Measurements from ENCODE around the gene ANKHD1. TPM values are rescaled to one million over a fixed set of nuclear protein-coding genes. Genes with fewer than 3 reads are reported as not detected.

The ANKHD1 gene
- total and polyA plus RNA-seq, 11 donors: 41.4 to 78.8 (median 58.1) TPM

DNA sequence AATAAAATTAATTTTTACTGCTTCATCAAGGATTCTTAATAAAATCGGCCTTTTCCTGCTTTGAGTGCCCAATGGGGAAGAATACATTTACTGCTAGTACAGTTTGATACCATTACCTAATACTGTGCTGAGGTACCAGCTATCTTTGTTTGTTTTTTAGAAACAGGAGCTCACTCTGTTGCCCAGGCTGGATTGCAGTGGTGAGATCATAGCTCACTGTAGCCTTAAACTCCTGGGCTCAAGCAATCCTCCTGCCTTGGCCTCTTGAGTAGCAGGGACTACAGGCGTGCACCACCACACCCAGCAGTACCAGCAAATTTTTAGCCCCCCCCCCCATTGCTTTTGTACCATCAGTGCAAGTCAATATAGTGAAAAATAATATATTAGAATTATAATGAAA lies 13.6 kb upstream of the ANKHD1 start:
- WGBS, 4 donors: 84 to 93% (median 89%) methylated on average over 2 of the region's 2 CpGs
- no peak for ATAC-seq
- no peaks in the 10 kb centered on the region for H3K9me3 ChIP-seq
- no peak for TF ChIP-seq CTCF (IDR thresholded peaks at IDR 0.05)
- TF ChIP-seq POLR2A (IDR thresholded peaks at IDR 0.05): no peak
- H3K4me3 ChIP-seq: no peak overlapping the region
- H3K4me1 ChIP-seq: peaks cover 0 to 6% (median 0%) of the 10 kb centered on the region in 12 donors
- no peak for DNase-seq
- H3K36me3 ChIP-seq: peaks cover 0 to 7% (median 0%) of the 10 kb centered on the region in 9 donors
- intact Hi-C loops (cut with DNase I): loop anchor here in 1 of 10 donors (5.0 kb wide), 1 partner anchor 334 kb away; no protein-coding TSS in a partner anchor
- no peaks in the 10 kb centered on the region for H3K27me3 ChIP-seq
- no peak overlapping the region for H3K27ac ChIP-seq

- ATAC-seq (no peak), DNase-seq (no peak)
- no peaks in the 10 kb centered on the region for H3K27me3 ChIP-seq
- no peak overlapping the region for H3K4me3 ChIP-seq
- 83 to 93% (median 91%) methylated on average over 1 of the region's 1 CpG for WGBS, 4 donors
- H3K36me3 ChIP-seq: peaks cover 0 to 12% (median 0%) of the 10 kb centered on the region in 9 donors
- H3K4me1 ChIP-seq: no peaks in the 10 kb centered on the region
- no peak overlapping the region for H3K27ac ChIP-seq
- intact Hi-C loops (cut with DNase I): no loop called here
- no peak for TF ChIP-seq CTCF (IDR thresholded peaks at IDR 0.05)
- no peak for TF ChIP-seq POLR2A (IDR thresholded peaks at IDR 0.05)
- no peaks in the 10 kb centered on the region for H3K9me3 ChIP-seq
Measured at GRCh38 chr5:140391312-140391711, 10.3 kb upstream of the ANKHD1 start.

GRCh38 chr5:140391732-140392131 lies 9.9 kb upstream of the ANKHD1 start:
- no peaks in the 10 kb centered on the region for H3K9me3 ChIP-seq
- intact Hi-C loops (cut with DNase I): no loop called here
- no peak overlapping the region for H3K4me3 ChIP-seq
- TF ChIP-seq POLR2A (IDR thresholded peaks at IDR 0.05): no peak
- H3K36me3 ChIP-seq: peaks cover 0 to 12% (median 0%) of the 10 kb centered on the region in 9 donors
- H3K27me3 ChIP-seq: no peaks in the 10 kb centered on the region
- 89 to 100% (median 98%) methylated on average over 1 of the region's 1 CpG for whole genome bisulfite sequencing, 4 donors
- H3K4me1 ChIP-seq: no peaks in the 10 kb centered on the region
- DNase-seq: no peak
- no peak overlapping the region for H3K27ac ChIP-seq
- no peak for ATAC-seq

GRCh38 chr5:140393738-140394137 lies 7.9 kb upstream of the ANKHD1 start:
- TF ChIP-seq CTCF (IDR thresholded peaks at IDR 0.05) (no peak), POLR2A (IDR thresholded peaks at IDR 0.05) (no peak)
- H3K36me3 ChIP-seq: peaks cover 0 to 12% (median 0%) of the 10 kb centered on the region in 9 donors
- 95 to 100% (median 97%) methylated on average over 2 of the region's 2 CpGs for WGBS, 4 donors
- H3K4me3 ChIP-seq: no peak overlapping the region
- H3K27me3 ChIP-seq: no peaks in the 10 kb centered on the region
- no peaks in the 10 kb centered on the region for H3K4me1 ChIP-seq
- intact Hi-C loops (cut with DNase I): no loop called here
- no peak overlapping the region for H3K27ac ChIP-seq
- ATAC-seq (no peak), DNase-seq (no peak)
- H3K9me3 ChIP-seq: no peaks in the 10 kb centered on the region

DNA sequence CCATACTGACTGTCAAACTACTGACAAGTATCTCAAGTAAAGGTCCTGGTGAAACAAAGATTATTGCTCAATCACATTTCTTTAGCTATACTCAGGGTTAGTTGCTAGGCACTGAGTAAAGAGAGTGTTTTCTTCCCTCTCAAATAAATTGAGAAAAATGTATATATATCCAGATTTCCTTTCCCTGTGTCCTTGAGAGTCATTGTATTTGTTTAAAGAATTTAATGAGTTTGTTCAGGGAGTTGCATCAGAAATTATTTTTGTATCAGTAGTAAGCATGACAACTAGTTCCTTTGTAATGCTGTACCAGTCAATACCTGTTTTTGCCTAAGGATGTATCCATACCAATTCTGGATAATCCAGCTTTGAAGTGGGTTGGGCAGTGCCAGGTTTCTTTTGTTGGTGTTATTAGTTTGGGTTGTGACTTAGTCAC lies 3.2 kb upstream of the ANKHD1 start:
- DNase-seq: no peak

More for the DNA sequence above, 3.2 kb upstream of the ANKHD1 start:
- no peak overlapping the region for H3K4me3 ChIP-seq
- no peak for ATAC-seq
- H3K9me3 ChIP-seq: no peaks in the 10 kb centered on the region
- H3K36me3 ChIP-seq: peaks cover 0 to 1% (median 0%) of the 10 kb centered on the region in 9 donors
- TF ChIP-seq CTCF (IDR thresholded peaks at IDR 0.05) (no peak), POLR2A (IDR thresholded peaks at IDR 0.05) (no peak)
- H3K4me1 ChIP-seq: peaks cover 3 to 16% (median 13%) of the 10 kb centered on the region in 12 donors
- intact Hi-C loops (cut with DNase I): no loop called here
- H3K27ac ChIP-seq: no peak overlapping the region
- H3K27me3 ChIP-seq: no peaks in the 10 kb centered on the region

Measured in heart left ventricle (tissue), 16 donors.